ENCODE results near the gene OCEL1. TPM values are rescaled to one million over a fixed set of nuclear protein-coding genes. Genes with fewer than 3 reads are reported as not detected.
A peak's percentile ranks its signal among the peaks of the same experiment; 100 is the strongest.

The OCEL1 gene
- total and polyA plus RNA-seq, 2 of the 13 experiments (the other 11 are each of a cell fraction or from before 2014, with no cell fraction given): 10.6 to 17.2 TPM

DNA sequence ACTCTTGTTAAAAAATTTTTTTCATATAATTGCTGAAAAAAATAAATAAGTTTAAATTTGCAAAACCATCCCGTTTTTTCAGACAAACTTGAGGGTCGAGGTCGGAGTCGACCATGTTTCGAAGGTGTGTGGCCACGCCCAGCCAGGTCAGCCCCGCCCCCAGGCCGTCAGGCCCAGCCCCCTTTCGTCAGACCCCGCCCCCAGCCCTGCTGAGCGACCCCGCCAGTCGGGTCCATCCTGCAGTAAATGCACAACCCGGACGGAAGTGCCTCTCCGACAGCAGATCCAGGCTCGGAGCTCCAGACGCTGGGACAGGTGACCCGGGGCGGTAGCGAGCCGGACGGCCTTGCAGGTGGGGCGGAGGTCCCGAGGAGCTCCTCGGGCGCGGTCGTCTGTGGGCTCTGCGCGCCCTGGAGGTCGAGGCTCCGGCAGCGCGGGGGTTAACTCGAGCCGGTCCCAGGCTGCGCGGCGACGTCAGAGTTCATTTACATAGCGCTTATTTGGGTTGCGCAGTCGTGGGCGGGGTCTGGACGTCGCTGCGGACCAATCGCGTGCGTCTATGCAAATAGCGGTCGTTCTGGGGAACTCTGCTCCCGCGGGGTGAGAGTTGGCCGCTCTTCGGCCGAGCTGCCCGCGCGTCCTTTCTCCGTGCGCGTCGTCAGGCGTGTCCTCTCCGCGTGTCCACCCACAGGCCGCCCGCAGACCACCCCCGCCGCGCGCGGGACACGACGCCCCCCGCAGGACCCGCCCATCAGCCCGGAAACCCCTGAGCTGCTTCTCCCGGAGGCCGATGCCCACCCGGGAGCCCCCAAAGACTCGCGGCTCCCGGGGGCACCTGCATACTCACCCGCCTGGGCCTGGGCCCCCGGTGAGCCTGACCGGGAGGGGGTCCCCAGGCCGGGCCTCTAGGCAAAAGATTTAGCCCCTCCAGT is at the start of gene OCEL1 (continued):
- TF ChIP-seq KDM6A (CRISPR knock-in tag; IDR thresholded peaks at IDR 0.05; ENCODE audit: low read depth) (no peak), ZNF224 (CRISPR knock-in tag; IDR thresholded peaks at IDR 0.05) (no peak), ETV5 (CRISPR knock-in tag; IDR thresholded peaks at IDR 0.05; ENCODE audit: borderline replicate concordance) (peak; percentile 71), HNF4G (IDR thresholded peaks at IDR 0.05; ENCODE audit: borderline replicate concordance, low read depth, low read length) (peak; percentile 50; the same call in 1 of the 2 replicates), HNF4G (CRISPR knock-in tag; IDR thresholded peaks at IDR 0.05; ENCODE audit: borderline replicate concordance, low read depth) (no peak; the same call in 1 of the 2 replicates), ZNF703 (CRISPR knock-in tag; IDR thresholded peaks at IDR 0.05; ENCODE audit: borderline replicate concordance) (0 out of 2 replicates have a peak, but pooled peaks have one; percentile 61), ZNF543 (CRISPR knock-in tag; IDR thresholded peaks at IDR 0.05) (peak; percentile 68), BRCA1 (CRISPR knock-in tag; IDR thresholded peaks at IDR 0.05) (no peak), MTF2 (CRISPR knock-in tag; IDR thresholded peaks at IDR 0.05; ENCODE audit: borderline replicate concordance) (no peak), BORCS8-MEF2B (CRISPR knock-in tag; IDR thresholded peaks at IDR 0.05) (peak; percentile 56), ZNF709 (CRISPR knock-in tag; IDR thresholded peaks at IDR 0.05) (no peak), FOXA1 (IDR thresholded peaks at IDR 0.05) (no peak), FOXA1 (CRISPR knock-in tag; IDR thresholded peaks at IDR 0.05) (no peak; the same call in none of the 2 replicates), RCOR2 (CRISPR knock-in tag; IDR thresholded peaks at IDR 0.05) (no peak), IKZF4 (CRISPR knock-in tag; IDR thresholded peaks at IDR 0.05; ENCODE audit: borderline replicate concordance, low read depth, not compliant biosample characterization) (no peak), HIVEP1 (CRISPR knock-in tag; IDR thresholded peaks at IDR 0.05) (peak; percentile 54; the same call in 1 of the 2 replicates), ZNF17 (CRISPR knock-in tag; IDR thresholded peaks at IDR 0.05) (no peak), YEATS4 (CRISPR knock-in tag; IDR thresholded peaks at IDR 0.05; ENCODE audit: borderline replicate concordance) (peak; percentile 80; the same call in 1 of the 2 replicates), MED8 (CRISPR knock-in tag; IDR thresholded peaks at IDR 0.05; ENCODE audit: insufficient replicate concordance) (peak; percentile 73), TRIM24 (CRISPR knock-in tag; IDR thresholded peaks at IDR 0.05) (no peak), GPN1 (CRISPR knock-in tag; IDR thresholded peaks at IDR 0.05; ENCODE audit: borderline replicate concordance) (no peak)
- TF ChIP-seq, protein P1, sequence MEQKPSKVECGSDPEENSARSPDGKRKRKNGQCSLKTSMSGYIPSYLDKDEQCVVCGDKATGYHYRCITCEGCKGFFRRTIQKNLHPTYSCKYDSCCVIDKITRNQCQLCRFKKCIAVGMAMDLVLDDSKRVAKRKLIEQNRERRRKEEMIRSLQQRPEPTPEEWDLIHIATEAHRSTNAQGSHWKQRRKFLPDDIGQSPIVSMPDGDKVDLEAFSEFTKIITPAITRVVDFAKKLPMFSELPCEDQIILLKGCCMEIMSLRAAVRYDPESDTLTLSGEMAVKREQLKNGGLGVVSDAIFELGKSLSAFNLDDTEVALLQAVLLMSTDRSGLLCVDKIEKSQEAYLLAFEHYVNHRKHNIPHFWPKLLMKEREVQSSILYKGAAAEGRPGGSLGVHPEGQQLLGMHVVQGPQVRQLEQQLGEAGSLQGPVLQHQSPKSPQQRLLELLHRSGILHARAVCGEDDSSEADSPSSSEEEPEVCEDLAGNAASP (CRISPR knock-in tag; IDR thresholded peaks at IDR 0.05; ENCODE audit: borderline replicate concordance): peak; percentile 20
- TF ChIP-seq, protein P2, sequence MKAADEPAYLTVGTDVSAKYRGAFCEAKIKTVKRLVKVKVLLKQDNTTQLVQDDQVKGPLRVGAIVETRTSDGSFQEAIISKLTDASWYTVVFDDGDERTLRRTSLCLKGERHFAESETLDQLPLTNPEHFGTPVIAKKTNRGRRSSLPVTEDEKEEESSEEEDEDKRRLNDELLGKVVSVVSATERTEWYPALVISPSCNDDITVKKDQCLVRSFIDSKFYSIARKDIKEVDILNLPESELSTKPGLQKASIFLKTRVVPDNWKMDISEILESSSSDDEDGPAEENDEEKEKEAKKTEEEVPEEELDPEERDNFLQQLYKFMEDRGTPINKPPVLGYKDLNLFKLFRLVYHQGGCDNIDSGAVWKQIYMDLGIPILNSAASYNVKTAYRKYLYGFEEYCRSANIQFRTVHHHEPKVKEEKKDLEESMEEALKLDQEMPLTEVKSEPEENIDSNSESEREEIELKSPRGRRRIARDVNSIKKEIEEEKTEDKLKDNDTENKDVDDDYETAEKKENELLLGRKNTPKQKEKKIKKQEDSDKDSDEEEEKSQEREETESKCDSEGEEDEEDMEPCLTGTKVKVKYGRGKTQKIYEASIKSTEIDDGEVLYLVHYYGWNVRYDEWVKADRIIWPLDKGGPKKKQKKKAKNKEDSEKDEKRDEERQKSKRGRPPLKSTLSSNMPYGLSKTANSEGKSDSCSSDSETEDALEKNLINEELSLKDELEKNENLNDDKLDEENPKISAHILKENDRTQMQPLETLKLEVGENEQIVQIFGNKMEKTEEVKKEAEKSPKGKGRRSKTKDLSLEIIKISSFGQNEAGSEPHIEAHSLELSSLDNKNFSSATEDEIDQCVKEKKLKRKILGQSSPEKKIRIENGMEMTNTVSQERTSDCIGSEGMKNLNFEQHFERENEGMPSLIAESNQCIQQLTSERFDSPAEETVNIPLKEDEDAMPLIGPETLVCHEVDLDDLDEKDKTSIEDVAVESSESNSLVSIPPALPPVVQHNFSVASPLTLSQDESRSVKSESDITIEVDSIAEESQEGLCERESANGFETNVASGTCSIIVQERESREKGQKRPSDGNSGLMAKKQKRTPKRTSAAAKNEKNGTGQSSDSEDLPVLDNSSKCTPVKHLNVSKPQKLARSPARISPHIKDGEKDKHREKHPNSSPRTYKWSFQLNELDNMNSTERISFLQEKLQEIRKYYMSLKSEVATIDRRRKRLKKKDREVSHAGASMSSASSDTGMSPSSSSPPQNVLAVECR (CRISPR knock-in tag; IDR thresholded peaks at IDR 0.05; ENCODE audit: borderline replicate concordance): peak; percentile 80

Measured in HepG2 (cell line).